Esophagus squamous epithelium (tissue), 5 donors: ENCODE data around the gene BTNL8. TPM values are rescaled to one million over a fixed set of nuclear protein-coding genes. Genes with fewer than 3 reads are reported as not detected.

Source experiments
- DNase-seq: peaks from one replicate; lab custom pipeline; 2025; lab: John Stamatoyannopoulos, UW
- H3K27ac ChIP-seq, 4 donors: fragments of 200-600 bp; sonication (generic); one replicate each; pipeline ENCODE4 v1.5.1; 2016 to 2019; ENCODE audit warnings: mild to moderate bottlenecking in 1 of 4
- H3K27me3 ChIP-seq, 4 donors: fragments of 200-600 bp; sonication (generic); 1 replicate in 3 of 4; 2 replicates in 1 of 4; pipeline versions ENCODE4 v1.5.1 to v1.6.0; 2017 to 2021; ENCODE audit warnings: antibody characterized with exemption in 1 of 4
- H3K36me3 ChIP-seq, 3 donors: fragments of 200-600 bp; sonication (generic); one replicate each; pipeline ENCODE4 v1.5.1; 2016 to 2019
- H3K4me1 ChIP-seq, 3 donors: fragments of 200-600 bp; sonication (generic); one replicate each; pipeline ENCODE4 v1.5.1; 2017 to 2019
- H3K4me3 ChIP-seq, 4 donors: fragments of 200-600 bp; sonication (generic); 1 replicate in 3 of 4; 2 replicates in 1 of 4; pipeline ENCODE4 v1.5.1; 2016 to 2019; ENCODE audit warnings: mild to moderate bottlenecking in 2 of 4, moderate library complexity in 1 of 4
- H3K9me3 ChIP-seq, 3 donors: fragments of 200-600 bp; sonication (generic); one replicate each; pipeline ENCODE4 v1.5.1; 2016 to 2019
- POLR2A ChIP-seq, 4 donors: fragments of 450-650 bp; IDR thresholded peaks; one replicate each; pipeline ENCODE4 v1.6.1; 2017; ENCODE audit warnings: antibody characterized with exemption in 4 of 4, mild to moderate bottlenecking in 4 of 4, moderate library complexity in 3 of 4
- WGBS, 2 donors: methylation state at CpG; one replicate each; pipeline ENCODE4 v1.1.5; 2018; 5-methylcytosine and 5-hydroxymethylcytosine counted together
- intact Hi-C: fragments of 100-400 bp; cut with DNase I; formaldehyde crosslinking; loops from one replicate; pipeline ENCODE4 v1.15.0; 2022
- total RNA-seq, 4 donors: library from RNA; depleted of rRNA; stranded (reverse); fragments of >200 nt; gene quantifications; one replicate each; pipeline ENCODE4 v1.1.0, GENCODE V29; 2016
- TF ChIP-seq, protein P1 (sequence below), 6 experiments: fragments of 450-650 bp in 4 of 6; fragments of 200-600 bp in 2 of 6; sonication (generic) in 2 of 6; IDR thresholded peaks; one replicate each; pipeline ENCODE4 v1.5.1; 2016 to 2019; ENCODE audit warnings: antibody characterized with exemption in 6 of 6, mild to moderate bottlenecking in 4 of 6, moderate library complexity in 4 of 6
- donor health status: DM: yes; HTN: yes; CAD: no.

BTNL8 gene
- total RNA-seq, 4 donors from 2014 or later: 0.19 TPM; not detected in 3

DNA sequence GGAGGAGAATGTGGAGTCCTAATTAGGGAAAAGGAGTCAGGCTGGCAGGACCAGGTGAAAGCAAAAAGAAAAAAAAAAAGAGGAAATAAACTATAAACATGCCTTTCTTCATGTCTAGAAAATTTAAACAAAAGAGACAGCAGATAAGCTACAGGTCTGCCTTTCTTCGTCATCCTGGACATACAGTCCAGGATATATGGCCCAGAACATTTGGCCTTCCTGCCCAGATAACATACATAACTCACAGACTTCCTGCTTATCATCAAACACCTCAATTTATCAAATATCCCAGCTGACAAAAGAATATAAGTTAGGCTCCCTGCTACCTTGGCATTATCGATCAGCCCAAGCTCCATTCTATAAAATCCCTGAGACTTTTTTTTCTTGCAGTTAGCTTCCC, 11.2 kb downstream of the BTNL8 start:
- DNase-seq: no peak

DNA sequence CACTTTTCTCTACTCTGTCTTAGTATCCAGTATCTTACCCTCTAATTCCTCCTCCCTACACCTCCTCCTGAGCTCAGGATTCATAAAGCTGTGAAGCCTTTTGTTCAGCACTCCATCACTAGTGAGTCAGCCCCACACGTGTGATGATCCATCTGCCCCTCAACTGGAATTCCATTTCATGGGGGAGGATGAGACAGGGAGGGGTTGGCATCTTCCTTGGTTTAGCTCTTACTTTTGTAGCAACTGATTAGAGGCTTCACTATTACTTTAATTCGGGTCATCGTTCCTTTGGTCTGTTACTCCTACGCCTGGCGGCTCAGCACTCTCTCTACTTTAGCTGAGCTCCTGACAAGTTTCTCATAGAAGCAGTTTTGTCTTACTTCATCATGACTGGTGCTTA, 11.8 kb downstream of the BTNL8 start:
- no peak for DNase-seq
- no peak overlapping the region for H3K4me3 ChIP-seq
- intact Hi-C loops: no loop called here
- H3K4me1 ChIP-seq: no peaks in the 10 kb centered on the region
- peaks cover 0 to 7% (median 0%) of the 10 kb centered on the region in 4 donors for H3K27me3 ChIP-seq
- no peaks in the 10 kb centered on the region for H3K36me3 ChIP-seq
- 78 to 86% methylated on average over 5 of the region's 5 CpGs for WGBS, 2 donors
- H3K9me3 ChIP-seq: no peaks in the 10 kb centered on the region
- TF ChIP-seq, protein P1, sequence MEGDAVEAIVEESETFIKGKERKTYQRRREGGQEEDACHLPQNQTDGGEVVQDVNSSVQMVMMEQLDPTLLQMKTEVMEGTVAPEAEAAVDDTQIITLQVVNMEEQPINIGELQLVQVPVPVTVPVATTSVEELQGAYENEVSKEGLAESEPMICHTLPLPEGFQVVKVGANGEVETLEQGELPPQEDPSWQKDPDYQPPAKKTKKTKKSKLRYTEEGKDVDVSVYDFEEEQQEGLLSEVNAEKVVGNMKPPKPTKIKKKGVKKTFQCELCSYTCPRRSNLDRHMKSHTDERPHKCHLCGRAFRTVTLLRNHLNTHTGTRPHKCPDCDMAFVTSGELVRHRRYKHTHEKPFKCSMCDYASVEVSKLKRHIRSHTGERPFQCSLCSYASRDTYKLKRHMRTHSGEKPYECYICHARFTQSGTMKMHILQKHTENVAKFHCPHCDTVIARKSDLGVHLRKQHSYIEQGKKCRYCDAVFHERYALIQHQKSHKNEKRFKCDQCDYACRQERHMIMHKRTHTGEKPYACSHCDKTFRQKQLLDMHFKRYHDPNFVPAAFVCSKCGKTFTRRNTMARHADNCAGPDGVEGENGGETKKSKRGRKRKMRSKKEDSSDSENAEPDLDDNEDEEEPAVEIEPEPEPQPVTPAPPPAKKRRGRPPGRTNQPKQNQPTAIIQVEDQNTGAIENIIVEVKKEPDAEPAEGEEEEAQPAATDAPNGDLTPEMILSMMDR (IDR thresholded peaks at IDR 0.05): no peak
- no peak for TF ChIP-seq POLR2A (IDR thresholded peaks at IDR 0.05)
- H3K27ac ChIP-seq: no peak overlapping the region

More for the DNA sequence above, 11.2 kb downstream of the BTNL8 start:
- no peak for TF ChIP-seq POLR2A (IDR thresholded peaks at IDR 0.05)
- TF ChIP-seq, protein P1 (IDR thresholded peaks at IDR 0.05): no peak
- Histone ChIP-seq H3K27ac (no peak overlapping the region), H3K9me3 (no peaks in the 10 kb centered on the region), H3K36me3 (no peaks in the 10 kb centered on the region), H3K27me3 (peaks cover 0 to 7% (median 0%) of the 10 kb centered on the region in 4 donors), H3K4me1 (no peaks in the 10 kb centered on the region), H3K4me3 (no peak overlapping the region)
- intact Hi-C loops: no loop called here
- 70 to 71% methylated on average over 2 of the region's 2 CpGs for WGBS, 2 donors

DNA sequence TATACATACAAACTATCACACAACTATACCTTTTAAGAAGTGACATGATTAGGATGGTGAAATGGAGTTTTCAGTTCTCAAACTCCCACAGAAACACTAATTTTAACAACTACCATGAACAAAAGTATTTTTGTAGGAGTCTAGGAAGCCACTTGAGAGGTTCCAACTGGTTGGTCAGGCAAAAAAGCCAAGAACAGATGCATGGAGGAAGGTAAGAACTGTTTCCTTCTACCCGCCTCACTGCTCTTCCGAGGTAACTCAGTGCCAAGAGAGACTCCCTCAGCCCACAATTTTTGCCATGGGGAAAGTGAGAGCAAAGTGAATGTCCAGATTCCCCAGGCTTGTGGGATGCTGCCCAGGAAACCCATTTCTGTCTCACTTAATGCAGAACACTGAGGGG, 15.7 kb downstream of the BTNL8 start:
- 87 to 100% methylated on average over 1 to 2 of the region's 2 CpGs for WGBS, 2 donors
- intact Hi-C loops: no loop called here
- Histone ChIP-seq H3K9me3 (no peaks in the 10 kb centered on the region), H3K27me3 (peaks cover 0 to 7% (median 0%) of the 10 kb centered on the region in 4 donors), H3K4me3 (no peak overlapping the region), H3K36me3 (no peaks in the 10 kb centered on the region), H3K27ac (no peak overlapping the region), H3K4me1 (peaks cover 0 to 4% (median 0%) of the 10 kb centered on the region in 3 donors)
- DNase-seq: no peak
- TF ChIP-seq POLR2A (IDR thresholded peaks at IDR 0.05): no peak
- TF ChIP-seq, protein P1 (IDR thresholded peaks at IDR 0.05): no peak

DNA sequence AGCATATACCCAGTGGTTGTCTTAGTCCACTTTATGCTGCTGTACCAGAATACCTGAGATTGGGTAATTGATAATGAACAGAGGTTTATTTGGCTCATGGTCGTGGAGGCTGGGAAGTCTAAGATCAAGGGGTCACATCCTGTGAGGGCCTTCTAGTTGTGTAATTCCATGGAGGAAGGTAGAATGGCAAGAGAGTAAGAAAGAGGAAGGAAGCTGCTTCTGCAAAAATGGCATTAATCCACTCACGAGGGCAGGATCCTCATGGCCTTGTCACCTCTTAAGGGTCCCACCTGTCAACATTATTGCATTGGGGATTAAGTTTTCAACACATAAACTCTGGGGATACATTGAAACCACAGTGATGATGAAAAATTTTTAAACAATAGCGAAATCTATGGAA, 17.0 kb downstream of the BTNL8 start:
- Histone ChIP-seq H3K4me1 (peaks cover 0 to 15% (median 0%) of the 10 kb centered on the region in 3 donors), H3K9me3 (no peaks in the 10 kb centered on the region), H3K27me3 (peaks cover 0 to 7% (median 0%) of the 10 kb centered on the region in 4 donors), H3K4me3 (no peak overlapping the region), H3K27ac (no peak overlapping the region), H3K36me3 (no peaks in the 10 kb centered on the region)
- WGBS, 2 donors: 24 to 28% methylated on average over 3 of the region's 3 CpGs
- intact Hi-C loops: no loop called here
- DNase-seq: no peak
- TF ChIP-seq, protein P1 (IDR thresholded peaks at IDR 0.05): no peak
- no peak for TF ChIP-seq POLR2A (IDR thresholded peaks at IDR 0.05)

DNA sequence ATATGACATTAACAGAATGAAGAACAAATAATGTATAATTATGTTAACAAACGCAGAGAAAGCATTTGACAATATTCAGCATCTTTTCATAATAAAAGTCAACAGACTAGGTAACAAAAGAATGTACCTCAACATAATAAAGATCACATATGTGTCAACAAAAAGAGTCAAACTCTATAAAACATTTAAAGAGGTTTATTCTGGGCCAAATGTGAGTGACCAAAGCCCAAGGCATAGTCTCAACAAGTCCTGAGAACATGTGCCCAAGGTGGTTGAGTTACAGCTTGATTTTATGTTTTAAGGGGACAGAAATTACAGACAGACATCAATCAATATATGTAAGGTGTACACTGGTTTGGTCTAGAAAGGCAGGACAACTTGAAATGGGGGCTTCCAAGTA, 19.4 kb downstream of the BTNL8 start:
- Histone ChIP-seq H3K27ac (no peak overlapping the region), H3K36me3 (no peaks in the 10 kb centered on the region), H3K27me3 (peaks cover 0 to under 1% (median 0%) of the 10 kb centered on the region in 4 donors), H3K4me1 (peaks cover 0 to 17% (median 0%) of the 10 kb centered on the region in 3 donors), H3K4me3 (no peak overlapping the region), H3K9me3 (peaks cover 0 to 13% (median 12%) of the 10 kb centered on the region in 3 donors)
- no peak for TF ChIP-seq POLR2A (IDR thresholded peaks at IDR 0.05)
- TF ChIP-seq, protein P1 (IDR thresholded peaks at IDR 0.05): no peak
- intact Hi-C loops: no loop called here
- DNase-seq: no peak
- WGBS, 2 donors: 57 to 69% methylated on average over 1 of the region's 1 CpG
